ENCODE measurements around the gene CFAP54.
"Not testable (repeated sequence)": the region's sequence is repeated elsewhere in the genome, so short reads cannot be mapped to it uniquely, and the experiment has no call there.

The CFAP54 gene

DNA sequence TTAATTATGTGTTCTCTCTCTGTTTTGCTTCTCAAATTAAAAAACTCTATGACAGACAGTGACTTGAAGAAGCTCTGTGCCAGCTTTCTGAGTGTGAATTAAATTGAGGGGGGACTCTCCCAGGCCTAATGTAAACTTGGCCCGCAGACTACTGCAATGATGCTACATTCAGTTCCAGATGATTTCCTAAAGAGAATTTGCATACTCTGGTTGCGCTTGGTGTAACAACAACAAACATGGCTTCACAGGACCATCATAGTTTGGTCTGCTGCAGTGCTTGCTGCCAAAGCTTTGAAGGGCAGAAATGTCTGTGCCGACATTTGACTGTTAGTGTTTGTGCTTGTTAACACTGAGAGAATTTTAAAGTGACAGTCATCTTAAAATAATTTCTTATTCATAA is 25.0 kb downstream of the CFAP54 start:
- FAIRE-seq: no peak

DNA sequence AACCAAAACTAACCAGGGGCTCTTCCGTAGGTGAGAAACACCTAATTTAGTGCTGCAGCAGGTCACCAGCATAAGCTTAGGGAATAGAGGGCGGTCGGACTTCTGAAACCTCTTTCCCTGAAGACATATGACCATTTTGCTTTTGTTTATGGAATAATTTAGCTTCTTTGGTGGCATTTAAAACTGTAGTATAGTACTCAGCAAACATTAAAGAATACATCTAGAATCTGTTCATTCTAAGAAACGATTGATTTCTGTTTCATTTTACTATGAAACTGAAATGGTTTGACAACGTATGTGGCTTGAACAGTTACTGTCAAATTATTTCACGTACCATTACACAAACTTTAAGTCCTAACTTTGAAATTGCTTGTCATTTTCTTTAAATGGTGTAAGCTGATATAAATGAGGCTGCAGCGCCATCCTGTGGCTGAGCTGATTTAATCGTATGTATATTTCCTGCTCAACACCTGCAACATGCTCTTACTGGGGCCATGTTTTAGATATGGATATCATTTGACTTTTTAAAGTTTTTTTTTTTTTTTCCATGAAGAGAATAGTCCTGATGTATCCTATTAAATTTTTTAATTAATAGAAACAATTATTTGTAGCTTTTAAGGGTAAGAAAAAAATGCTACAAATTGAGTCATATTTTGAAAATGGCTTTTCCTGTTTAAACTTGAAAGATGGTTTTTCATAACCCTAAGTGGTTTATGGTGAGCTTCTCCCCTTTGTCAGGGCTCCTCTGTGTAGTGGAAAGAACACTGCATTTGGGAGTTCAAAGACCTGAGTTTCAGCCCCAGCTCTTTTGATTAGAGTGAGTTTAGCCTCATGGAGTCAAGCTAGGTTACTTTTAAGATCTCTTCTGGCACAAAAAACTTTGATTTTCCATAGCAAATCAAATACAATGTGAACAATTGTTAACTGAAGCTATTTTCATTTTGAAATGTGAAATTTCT is 27.4 kb downstream of the CFAP54 start:
- FAIRE-seq: peak; percentile 97

DNA sequence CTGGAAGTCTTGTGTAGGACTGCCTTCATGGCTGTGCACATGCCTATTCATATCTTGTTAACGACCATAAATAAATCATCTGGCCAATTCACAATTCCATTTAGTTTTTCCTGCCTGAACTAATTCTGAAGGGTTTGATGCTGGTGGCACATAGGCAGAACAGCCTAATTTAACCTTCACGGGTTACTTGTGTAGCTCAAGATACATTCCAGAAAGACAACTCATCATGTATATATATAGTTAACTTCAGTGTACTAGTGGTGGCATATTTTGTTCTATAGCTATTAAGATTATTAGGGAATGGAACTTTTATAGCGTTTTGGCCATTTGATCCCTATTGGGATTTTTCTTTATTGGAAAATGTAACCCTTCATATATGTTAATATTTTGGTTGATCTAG is 31.4 kb downstream of the CFAP54 start:
- no peak for FAIRE-seq

DNA sequence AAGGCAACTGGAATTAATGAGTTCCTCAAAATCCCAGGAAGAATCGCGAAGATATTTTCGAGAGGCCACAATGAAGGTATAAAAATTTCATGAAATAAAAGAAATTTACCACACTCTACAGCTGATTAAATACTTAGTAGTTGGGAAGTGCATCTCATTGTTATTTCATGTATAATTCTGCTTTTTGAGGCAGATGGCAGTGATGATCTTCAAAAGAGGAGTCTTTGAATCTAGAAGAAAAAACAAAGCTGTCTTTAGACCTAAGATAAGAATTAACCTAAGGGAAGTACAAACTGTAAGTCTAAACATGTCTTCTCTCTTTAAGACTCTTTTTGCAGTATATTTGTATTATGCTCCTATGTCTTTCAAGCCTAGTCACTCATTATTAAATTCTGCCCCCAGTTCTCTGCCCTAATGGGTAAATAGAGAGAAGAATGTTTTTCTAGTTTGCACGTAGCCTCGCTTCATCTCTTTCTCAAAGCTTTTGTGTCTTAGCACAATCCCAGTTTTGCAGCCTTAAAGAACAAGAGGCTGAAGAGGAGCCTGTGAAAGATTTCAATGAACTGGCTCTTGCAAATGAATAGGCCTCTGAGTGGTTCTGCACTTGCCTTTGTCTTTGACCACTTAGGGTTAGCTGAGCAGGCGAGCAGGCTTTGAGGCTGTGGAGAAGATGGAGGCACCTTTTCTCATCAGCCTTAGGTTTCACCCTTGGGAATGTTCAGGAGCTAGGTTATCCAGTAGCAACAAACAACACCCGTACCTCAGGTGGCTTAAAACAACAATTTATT is 32.7 kb downstream of the CFAP54 start:
- no peak for FAIRE-seq

DNA sequence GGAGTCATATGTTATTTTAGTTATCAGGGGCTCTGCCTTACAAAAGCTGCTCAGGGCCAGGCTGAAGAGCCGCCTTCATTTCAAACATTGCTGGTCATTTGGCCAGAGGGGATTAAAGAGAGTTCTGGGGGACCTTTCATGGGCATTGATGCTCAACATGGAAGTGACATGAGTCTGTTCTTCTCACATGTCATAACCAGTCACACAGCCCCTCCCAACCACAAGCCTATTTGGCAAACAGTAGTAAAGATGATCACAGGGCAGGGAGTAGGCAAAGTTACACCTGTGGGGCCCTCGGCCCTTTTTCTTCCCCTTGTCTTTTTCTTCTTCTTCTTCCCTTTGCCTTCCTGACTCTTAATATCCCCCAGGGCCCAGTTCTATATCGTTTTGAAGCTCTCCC is 33.3 kb downstream of the CFAP54 start:
- FAIRE-seq: no peak

DNA sequence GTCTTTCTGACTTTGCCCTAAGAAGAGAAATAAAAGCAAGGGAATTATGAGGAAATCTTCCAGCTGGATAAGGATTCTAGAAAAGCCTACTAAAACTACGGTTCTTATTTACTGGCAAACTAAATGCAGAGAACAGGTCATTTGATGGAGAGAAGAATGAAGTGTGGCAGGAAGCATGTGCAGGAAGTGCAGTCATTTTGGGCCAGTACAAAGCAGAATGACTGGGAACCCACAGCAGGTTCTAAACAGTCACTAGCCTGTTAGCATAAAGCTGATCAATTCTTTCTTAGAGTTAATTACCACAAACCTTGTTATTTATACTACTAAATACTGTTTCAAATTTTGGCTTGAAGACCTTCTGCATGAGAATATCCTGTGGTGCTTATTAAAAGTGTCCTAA is 36.7 kb downstream of the CFAP54 start:
- no peak for FAIRE-seq

DNA sequence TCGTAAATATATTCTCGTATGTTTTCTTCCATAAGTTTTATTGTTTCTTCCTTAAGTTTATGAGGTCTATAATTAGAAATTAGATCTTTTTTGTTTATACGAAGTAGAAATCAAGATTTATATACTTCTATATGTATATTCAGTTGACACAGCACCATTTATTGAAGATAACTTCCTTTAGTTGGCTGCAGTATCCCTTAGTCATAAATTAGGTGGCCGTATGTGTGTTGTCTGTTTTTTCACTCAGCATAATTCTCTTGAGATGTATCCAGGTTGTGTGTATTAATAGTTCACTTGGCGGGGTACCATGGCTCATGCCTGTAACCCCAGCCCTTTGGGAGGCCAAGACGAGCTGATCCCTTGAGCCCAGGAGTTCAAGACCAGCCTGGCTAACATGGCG is 40.5 kb downstream of the CFAP54 start:
- no peak for FAIRE-seq

DNA sequence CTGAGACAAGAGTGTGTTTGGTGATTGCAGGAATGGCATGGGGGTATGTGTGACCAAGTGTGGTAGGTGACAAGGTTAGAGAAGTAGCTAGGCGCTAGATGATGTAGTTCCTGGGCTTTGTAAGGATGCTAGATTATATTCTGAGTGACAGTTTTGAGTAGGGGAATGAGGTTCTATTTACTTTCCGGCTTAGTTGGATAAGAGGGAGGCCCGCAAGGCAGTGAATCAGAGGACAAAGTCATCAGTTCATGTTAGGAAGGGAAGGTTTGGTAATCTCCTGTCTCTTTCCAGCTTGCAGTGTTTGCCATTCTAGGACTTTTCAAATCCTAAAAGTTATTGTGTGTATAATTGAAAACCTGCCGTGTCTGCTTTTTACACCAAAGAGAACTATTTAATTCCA is 45.0 kb downstream of the CFAP54 start:
- no peak for FAIRE-seq

DNA sequence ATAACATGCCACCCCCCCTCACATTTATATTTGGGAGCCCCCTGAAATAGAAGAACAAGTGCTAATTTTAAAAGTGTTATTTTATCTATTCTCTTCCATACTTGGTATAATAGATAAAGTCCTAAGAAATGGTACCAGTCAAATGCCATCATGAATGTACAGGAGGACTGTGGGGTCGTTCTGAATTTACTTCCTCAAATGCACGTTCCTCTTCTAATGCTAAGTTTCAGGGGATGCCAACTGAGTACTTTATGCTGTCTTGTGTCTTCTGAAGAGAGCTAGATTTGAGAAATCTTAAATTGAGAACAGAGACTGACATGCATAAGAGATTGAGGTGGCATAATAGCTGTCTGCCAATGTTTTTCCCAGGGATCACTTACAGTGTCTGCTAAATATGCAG is 59.0 kb downstream of the CFAP54 start:
- no peak for FAIRE-seq

DNA sequence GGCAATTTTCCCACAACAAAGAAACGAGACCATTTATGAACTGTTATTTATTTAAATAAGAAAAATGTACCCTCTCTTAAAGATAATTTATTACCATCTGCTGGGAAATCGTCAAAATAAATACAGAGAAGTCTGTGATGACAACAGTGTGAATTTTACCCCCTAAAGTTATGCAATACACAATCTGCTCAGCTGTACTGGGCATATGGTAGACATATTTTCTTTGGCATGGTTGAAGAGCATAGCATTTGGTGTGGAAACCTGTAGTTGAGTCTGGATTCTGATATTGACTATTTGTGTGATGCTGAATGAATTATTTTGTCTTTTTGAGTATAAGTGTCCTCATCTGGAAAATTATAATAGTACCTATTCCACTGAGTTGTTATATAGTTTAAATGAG is 60.0 kb downstream of the CFAP54 start:
- no peak for FAIRE-seq

DNA sequence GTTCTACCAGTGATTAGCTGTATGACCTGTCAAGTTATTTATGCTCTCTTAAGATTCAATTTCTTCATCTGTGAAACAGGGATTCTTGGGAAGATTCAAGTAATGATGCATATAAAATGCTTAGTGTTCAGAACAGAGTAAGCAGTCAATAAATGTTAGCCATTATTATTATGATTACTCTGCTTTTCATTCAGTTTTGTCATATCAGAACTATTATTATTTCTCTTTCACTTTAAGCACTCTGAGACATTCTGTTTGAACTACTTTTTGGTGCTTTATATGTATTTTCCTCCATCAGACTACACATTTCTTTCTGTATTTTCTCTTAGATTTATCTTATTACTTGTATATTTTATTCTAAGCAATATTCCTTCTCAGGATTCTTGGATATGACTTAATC is 81.2 kb downstream of the CFAP54 start:
- no peak for FAIRE-seq

DNA sequence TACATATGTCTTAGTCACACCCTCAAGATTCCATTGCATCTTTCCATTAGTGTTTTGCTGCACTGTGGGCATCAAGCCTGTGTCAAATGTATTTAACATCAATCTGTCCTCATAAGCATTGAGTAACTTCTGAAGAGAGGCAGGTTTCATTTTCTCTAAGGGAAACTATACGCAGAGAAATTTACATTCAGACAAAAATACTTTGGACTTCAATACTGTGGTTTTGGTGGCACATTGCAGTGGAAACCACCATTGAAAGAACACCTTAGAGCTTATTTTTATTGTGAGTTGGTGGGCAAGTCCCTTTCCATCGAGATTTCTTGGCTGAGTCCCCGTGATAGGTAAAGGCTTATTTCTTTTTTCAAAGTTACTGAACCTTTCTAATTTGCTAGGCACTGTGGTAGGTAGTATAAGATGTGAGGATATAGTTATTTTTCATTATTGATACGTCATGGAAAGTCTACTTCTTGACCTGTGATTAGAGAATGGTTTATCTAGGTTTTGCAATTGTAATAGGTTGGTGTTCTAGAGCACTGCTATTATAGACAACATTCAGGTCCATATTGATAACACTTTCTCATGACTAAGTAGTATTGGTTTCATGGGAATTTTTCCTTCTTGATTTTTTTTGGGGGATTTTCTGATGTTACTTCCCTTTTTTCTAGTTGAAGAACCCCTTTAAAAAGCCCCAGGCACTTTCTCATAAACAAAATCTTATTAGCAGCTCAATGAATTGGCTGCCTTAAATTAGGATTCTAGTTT is 81.9 kb downstream of the CFAP54 start:
- no peak for FAIRE-seq

DNA sequence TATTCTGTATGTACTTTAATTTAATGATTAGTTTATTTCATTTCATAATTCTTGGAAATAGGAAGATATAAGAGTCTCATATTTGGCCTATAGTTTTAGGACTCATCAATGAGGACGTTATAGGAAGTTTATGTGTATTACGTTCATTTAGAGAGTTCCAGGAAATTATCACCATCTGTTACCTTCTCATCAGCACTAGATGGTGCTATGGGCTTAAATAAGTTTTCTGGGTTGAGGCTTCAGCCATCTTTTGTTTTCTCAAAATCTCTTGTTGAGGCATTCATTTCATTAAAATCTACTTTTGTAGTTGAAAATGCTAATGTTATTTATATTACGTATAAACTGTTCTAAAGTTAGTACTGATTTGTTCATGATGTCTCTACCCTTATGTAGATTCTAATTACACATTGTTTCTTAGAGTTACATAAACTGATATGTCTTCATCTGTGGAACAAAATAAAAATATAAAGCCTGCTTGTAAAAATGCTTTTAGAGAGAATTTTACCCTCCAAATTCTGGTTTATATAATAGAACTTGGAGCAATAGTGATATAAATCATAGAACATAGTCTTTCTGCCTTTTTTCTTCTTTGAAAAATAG is 89.2 kb downstream of the CFAP54 start:
- FAIRE-seq: peak; percentile 95

DNA sequence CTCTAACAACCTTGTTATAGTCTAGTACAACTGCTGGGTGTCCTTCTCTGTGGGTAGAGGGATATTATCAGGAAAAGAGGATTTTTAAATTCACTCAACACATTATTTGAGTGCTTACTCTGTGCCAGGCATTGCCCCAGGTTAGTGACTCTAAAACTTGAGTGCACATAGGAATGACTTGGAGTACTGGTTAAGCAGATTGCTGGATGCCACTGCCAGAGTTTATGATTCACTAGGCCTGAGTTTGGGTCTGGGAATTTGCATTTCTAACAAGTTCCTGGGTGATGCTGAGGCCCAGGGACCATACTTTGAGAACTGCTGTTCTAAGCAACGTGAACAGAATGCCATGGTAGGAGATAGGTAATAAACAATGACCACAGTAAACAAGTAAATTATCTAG is 96.6 kb downstream of the CFAP54 start:
- no peak for FAIRE-seq

DNA sequence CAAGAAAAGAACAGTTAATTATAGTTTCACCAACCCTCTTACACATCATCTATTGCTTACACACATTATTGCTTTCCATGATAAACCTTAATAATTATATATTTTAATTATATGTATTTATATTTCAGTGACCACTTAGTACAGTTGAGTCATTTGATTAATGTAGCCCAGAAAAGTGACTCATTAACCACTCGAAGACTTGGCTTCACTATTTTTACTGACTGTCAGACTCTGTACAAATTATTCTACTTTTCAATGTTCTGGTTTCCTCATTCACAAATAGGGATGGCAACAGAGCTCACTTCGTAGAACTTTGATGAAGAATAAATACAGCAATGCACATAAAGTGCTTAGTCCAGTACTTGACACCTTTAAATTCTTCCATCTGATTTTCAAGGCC is 98.3 kb downstream of the CFAP54 start:
- no peak for FAIRE-seq

DNA sequence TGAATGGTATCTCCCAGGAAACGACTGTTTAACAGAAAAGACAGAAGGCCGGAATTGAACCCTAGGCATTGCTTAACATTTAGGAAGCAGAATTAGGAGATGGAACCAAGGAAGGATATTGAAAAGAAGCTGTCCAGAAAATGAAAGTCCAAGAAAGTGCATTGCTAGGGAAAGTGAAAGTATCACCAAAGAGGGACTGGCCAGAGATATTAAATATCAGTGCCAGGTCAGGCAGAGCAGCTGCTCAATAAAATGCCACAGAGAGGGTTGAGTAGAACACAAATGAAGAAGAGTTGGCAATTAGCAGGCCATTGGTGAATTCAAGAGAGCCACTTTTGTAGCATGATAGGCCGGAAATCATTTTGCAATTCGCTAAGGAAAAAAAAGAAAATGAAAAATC is 101.6 kb downstream of the CFAP54 start:
- no peak for FAIRE-seq

DNA sequence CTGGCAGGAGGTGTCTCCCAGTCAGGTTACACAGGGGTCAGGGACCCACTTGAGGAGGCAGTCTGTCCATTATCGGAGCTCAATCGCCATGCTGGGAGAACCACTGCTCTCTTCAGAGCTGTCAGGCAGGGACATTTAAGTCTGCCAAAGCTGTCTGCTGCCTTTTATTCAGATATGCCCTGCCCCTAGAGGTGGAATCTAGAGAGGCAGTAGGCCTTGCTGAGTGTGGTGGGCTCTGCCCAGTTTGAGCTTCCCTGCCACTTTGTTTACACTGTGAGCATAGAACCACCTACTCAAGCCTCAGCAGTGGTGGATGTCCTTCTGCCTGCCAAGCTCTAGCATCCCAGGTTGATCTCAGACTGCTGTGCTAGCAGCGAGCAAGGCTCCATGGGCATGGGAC is 115.0 kb downstream of the CFAP54 start:
- FAIRE-seq: not testable (repeated sequence)

DNA sequence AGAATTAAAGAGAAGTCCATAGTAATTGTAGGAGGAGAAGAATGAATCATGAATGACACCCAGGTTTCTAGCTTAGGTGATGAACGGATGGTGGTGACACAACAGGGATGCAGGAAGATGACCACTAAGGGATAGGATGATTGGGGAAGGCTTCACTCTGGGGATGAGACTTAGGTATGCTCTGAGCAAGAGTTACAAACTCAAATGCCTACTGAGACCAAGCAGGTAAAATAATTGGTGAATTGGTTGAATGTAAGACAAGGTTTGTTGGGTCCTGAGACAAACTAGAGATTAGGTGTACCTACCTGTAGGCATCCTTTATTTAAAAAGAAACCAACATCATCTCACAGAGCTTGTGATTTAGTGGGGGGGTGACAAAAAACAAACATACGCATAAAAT is 116.3 kb downstream of the CFAP54 start:
- no peak for FAIRE-seq

DNA sequence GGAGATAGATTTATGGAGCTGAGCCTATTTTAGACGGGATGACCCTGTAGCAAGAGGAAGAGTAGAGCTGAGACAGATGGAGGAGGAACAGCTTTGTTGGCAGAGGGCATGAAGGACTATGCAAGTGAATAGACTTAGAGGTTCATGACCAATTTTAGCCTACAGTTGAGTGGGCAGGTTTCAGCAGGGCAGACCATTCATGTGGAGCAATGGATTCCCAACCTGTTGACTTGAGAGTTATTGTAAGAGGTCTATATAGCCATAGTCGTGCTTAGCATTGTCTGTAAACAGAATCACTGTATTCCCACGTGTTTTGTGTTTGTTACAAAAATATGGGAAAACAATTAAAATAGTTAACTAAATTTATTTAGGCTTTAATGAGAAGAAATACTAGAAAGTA is 116.8 kb downstream of the CFAP54 start:
- no peak for FAIRE-seq

DNA sequence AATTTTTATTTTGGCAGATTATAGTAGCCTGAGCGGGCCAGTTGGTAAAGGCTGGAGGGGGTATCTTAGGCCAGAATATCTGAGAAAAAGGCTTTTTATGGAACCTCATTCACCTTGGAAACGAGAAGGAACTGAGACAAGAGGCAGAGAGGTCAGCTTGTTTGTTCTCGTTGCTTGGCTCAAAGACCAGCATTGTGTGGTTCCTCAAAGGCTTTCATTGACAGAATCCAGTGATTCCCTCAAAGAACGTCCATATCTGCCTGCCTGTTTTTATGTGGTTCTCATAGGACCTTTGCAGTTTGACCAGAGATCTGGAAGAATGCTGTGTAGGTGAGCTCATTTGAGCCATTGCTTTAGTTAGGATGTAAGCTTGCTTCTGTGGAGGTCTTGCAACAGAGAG is 117.3 kb downstream of the CFAP54 start:
- no peak for FAIRE-seq

DNA sequence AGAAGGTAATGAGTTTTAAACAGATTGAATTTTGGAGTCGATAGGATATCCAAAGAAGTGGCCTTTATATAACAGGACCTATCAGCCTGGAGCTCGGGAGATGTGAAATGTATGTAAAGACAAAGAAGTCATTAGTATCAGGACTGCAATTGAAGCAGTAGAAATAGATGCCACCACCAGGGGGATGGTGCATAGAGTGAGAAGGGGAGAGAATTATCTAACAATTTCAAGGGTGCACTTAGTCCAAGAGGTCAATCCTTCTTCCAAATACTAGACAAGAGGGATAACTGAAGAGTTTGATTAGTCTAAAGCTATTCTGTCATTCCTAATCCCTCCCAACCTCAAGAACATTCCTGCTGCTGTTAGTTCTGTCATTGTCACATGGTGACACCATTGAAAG is 127.8 kb downstream of the CFAP54 start:
- no peak for FAIRE-seq

DNA sequence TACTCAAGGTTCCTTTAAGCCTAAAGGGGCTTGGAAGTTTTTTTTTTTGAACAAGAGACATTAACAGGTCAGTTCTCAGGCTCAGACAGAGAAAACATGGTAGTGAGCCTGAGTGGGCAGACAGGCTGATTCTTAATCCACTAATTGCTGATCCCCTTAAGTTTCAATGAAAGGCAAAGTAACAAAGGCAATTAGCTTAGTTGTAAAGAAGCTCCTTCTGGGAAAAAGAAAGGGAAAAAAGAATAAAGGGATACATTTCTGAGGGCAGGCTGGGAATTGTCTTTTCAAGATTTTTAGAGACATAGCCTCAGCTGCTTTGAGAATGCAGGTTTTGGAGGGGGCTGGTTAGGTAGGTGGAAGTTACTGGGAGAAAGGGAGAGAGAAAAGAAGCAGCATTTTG is 133.8 kb downstream of the CFAP54 start:
- no peak for FAIRE-seq

DNA sequence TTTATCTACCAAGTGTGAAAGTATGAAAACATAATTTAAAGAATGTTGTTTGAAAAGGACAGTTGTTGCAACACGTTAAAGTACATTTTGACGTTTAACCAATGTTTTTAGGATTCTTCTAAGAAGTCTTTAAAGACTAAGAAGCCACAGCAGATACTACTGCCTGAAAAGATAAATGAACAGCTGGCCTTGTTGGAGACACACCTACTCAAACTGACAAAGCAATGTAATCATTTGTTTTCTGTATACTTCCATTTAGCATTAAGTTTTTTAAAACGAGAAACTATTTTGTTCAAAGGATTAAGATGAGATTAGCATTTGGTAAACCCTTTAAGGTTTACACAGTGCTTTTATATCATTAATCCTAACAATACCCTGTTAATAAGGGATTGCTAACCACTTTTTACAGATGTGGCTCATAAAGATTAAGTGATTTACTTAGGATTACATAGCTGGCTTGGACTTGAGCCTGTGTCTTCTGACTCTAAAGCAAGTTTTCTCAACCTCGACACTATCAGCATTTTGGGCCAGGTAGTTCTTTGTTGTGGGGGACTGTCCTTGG is 134.4 kb downstream of the CFAP54 start:
- FAIRE-seq: no peak
